Measurements from ENCODE around the gene KCNC2.

GRCh38 chr12:75190846-75191245 is 18.8 kb downstream of the KCNC2 start:
- TF ChIP-seq POLR2AphosphoS5 (IDR thresholded peaks at IDR 0.05) (no peak), CTCF (IDR thresholded peaks at IDR 0.05) (no peak), POLR2A (IDR thresholded peaks at IDR 0.05) (no peak), EP300 (IDR thresholded peaks at IDR 0.05) (no peak)
